HCT116 (cell line): ENCODE data around the gene DBP.

Source experiments
- CEBPB ChIP-seq: IDR thresholded peaks from 2 replicates; pipeline ENCODE4 v1.6.1; 2012; ENCODE audit warnings: low read depth
- POLR2A ChIP-seq: IDR thresholded peaks from 2 replicates; pipeline ENCODE4 v1.7.0; 2011; ENCODE audit warnings: borderline replicate concordance; ENCODE audit not compliant: insufficient read depth, insufficient read length; ENCODE audit errors: extremely low read depth
- POLR2AphosphoS5 ChIP-seq: IDR thresholded peaks from 2 replicates; pipeline ENCODE4 v1.6.1; 2011; ENCODE audit warnings: mild to moderate bottlenecking, low read depth, low read length, moderate library complexity
- RAD21 ChIP-seq: IDR thresholded peaks from 2 replicates; pipeline ENCODE4 v1.6.1; 2012; ENCODE audit warnings: low read depth, mild to moderate bottlenecking
- SIN3A ChIP-seq: IDR thresholded peaks from 2 replicates; pipeline ENCODE4 v1.6.1; 2012; ENCODE audit warnings: low read depth
- SP1 ChIP-seq: IDR thresholded peaks from 2 replicates; pipeline ENCODE4 v1.6.1; 2012; ENCODE audit warnings: low read depth
- TCF7L2 ChIP-seq: IDR thresholded peaks from 2 replicates; pipeline ENCODE4 v1.7.0; 2011; ENCODE audit warnings: borderline replicate concordance, inconsistent platforms; ENCODE audit not compliant: insufficient read depth, insufficient read length; ENCODE audit errors: extremely low read depth
- ZNF274 ChIP-seq: fragments of 200-500 bp; sonication (Bioruptor generic); IDR thresholded peaks from 2 replicates; pipeline ENCODE4 v1.6.1; 2014; ENCODE audit warnings: mild to moderate bottlenecking, low read depth, low read length, inconsistent platforms
- TF ChIP-seq, protein P1 (sequence below): IDR thresholded peaks from 2 replicates; pipeline ENCODE4 v1.6.1; 2012
- TF ChIP-seq, protein P2 (sequence below), 3 experiments: fragments of 200-600 bp in 1 of 3; sonication (generic) in 1 of 3; IDR thresholded peaks in 2 of 3; conservative IDR thresholded peaks in 1 of 3; 2 replicates each; pipeline ENCODE4 v1.5.1; 2012 to 2017; ENCODE audit warnings: low read depth in 2 of 3, low read length in 2 of 3, antibody characterized with exemption in 1 of 3, borderline replicate concordance in 1 of 3, control low read depth in 1 of 3, mild to moderate bottlenecking in 1 of 3, mixed read lengths in 1 of 3, mixed run types in 1 of 3, moderate library complexity in 1 of 3; ENCODE audit not compliant: insufficient read depth in 1 of 3

DNA sequence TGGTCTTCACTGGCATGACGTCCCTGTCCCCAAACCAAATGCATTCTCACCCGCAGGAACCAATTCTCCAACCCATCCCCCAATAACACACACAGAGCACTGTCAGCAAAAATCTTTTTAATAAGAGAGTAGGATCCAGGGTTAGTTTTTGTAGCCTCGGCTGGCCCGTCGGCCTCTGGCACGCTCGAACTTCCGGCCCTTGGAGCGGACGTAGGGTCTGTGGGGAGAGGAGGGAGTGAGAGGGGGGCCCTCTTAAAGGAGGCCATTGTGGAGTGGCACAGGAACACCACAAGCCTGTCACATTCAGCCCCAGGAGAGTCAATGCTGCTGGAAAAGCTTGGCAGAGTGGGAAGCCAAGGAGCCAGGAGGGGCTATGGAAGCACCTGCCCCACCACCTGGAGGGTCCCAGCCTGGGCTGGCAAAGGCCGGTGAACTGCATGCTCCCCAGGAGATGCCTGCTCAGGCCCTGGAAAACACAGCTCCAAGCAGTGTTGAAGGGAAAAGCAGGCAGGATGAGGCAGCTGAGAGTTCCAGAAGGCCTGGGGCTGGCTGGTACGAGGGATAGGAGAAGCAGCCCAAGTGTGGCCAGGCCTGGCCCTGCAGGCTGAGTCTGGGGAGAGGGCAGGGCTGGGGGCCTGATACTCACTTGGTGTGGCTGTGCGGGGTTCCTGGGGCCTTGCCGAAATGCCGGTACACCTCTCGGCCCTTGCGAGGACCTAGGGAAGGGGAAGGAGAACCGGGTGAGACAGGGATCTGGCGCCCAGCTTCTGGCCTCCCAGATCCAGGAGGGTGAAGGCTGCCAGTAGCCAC is 21.7 kb downstream of the DBP start:
- TF ChIP-seq, protein P1, sequence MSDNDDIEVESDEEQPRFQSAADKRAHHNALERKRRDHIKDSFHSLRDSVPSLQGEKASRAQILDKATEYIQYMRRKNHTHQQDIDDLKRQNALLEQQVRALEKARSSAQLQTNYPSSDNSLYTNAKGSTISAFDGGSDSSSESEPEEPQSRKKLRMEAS: no peak
- TF ChIP-seq, protein P2, sequence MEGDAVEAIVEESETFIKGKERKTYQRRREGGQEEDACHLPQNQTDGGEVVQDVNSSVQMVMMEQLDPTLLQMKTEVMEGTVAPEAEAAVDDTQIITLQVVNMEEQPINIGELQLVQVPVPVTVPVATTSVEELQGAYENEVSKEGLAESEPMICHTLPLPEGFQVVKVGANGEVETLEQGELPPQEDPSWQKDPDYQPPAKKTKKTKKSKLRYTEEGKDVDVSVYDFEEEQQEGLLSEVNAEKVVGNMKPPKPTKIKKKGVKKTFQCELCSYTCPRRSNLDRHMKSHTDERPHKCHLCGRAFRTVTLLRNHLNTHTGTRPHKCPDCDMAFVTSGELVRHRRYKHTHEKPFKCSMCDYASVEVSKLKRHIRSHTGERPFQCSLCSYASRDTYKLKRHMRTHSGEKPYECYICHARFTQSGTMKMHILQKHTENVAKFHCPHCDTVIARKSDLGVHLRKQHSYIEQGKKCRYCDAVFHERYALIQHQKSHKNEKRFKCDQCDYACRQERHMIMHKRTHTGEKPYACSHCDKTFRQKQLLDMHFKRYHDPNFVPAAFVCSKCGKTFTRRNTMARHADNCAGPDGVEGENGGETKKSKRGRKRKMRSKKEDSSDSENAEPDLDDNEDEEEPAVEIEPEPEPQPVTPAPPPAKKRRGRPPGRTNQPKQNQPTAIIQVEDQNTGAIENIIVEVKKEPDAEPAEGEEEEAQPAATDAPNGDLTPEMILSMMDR (IDR thresholded peaks at IDR 0.05 in 2 of 3, conservative IDR thresholded peaks at IDR 0.05 in 1 of 3; ENCODE audit: borderline replicate concordance in 1 of 3, insufficient read depth in 1 of 3, low read depth in 2 of 3, low read length in 2 of 3): no peak
- TF ChIP-seq POLR2A: no peak
- no peak for TF ChIP-seq SP1
- peak; percentile 40 for TF ChIP-seq POLR2AphosphoS5
- TF ChIP-seq ZNF274: no peak
- no peak for TF ChIP-seq RAD21
- TF ChIP-seq CEBPB: no peak
- no peak for TF ChIP-seq TCF7L2
- TF ChIP-seq SIN3A: no peak
